Measurements from ENCODE around the gene GPHA2. TPM values are rescaled to one million over a fixed set of nuclear protein-coding genes. Genes with fewer than 3 reads are reported as not detected.

GPHA2 gene
- total and polyA plus RNA-seq, 7 donors, result not detected

DNA sequence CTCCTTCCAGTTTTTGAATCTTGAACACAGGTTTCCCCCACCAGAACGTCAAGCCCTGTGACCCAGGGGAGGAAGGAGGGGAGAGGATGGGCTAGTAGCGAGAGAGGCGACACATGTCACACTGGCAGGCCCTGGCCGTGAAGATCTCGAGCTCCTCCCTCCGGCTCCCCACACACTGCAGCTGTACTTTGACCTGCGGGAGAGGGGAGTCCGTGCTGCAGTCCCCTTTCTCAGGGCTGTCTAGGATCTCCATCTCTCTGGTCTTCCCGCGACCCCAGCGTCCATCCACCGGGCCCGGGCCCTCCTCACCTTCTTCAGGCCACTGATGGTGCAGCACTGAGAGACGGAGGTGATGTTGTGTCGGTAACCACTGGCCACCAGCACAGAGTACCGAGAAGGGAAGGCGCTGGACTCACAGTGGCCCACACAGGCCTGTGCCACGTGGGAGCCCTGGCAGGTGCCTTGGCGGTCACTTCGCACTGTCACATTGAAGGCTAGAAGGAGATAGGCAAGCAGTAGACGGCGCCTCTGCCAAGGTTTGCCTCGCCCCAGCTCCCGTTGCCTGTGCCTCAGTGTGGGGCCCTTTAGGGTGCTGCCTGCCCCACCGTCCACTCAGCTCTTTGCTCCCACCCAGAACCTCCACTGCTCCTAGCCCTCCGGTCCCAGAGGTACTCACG lies 873 bp downstream of the GPHA2 start:
- TF ChIP-seq, protein P1, sequence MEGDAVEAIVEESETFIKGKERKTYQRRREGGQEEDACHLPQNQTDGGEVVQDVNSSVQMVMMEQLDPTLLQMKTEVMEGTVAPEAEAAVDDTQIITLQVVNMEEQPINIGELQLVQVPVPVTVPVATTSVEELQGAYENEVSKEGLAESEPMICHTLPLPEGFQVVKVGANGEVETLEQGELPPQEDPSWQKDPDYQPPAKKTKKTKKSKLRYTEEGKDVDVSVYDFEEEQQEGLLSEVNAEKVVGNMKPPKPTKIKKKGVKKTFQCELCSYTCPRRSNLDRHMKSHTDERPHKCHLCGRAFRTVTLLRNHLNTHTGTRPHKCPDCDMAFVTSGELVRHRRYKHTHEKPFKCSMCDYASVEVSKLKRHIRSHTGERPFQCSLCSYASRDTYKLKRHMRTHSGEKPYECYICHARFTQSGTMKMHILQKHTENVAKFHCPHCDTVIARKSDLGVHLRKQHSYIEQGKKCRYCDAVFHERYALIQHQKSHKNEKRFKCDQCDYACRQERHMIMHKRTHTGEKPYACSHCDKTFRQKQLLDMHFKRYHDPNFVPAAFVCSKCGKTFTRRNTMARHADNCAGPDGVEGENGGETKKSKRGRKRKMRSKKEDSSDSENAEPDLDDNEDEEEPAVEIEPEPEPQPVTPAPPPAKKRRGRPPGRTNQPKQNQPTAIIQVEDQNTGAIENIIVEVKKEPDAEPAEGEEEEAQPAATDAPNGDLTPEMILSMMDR (IDR thresholded peaks at IDR 0.05), result no peak
- no peaks in the 10 kb centered on the region for H3K4me1 ChIP-seq
- H3K36me3 ChIP-seq (ENCODE audit: insufficient read depth in 1 of 2, low read depth in 1 of 2), result peaks cover 11 to 49% of the 10 kb centered on the region in 2 donors
- no peak for DNase-seq
- no peak overlapping the region for H3K27ac ChIP-seq
- H3K9me3 ChIP-seq, result no peaks in the 10 kb centered on the region
- no peak overlapping the region for H3K4me3 ChIP-seq
- WGBS, 3 donors, result 75 to 81% (median 77%) methylated on average over 25 to 27 of the region's 27 CpGs
- peak in 2 of 4 donors; percentile 19 to 23 for ATAC-seq
- no peaks in the 10 kb centered on the region for H3K27me3 ChIP-seq (ENCODE audit: insufficient read depth in 3 of 3, low read length in 2 of 3)
- intact Hi-C loops (cut with DNase I), result no loop called here

DNA sequence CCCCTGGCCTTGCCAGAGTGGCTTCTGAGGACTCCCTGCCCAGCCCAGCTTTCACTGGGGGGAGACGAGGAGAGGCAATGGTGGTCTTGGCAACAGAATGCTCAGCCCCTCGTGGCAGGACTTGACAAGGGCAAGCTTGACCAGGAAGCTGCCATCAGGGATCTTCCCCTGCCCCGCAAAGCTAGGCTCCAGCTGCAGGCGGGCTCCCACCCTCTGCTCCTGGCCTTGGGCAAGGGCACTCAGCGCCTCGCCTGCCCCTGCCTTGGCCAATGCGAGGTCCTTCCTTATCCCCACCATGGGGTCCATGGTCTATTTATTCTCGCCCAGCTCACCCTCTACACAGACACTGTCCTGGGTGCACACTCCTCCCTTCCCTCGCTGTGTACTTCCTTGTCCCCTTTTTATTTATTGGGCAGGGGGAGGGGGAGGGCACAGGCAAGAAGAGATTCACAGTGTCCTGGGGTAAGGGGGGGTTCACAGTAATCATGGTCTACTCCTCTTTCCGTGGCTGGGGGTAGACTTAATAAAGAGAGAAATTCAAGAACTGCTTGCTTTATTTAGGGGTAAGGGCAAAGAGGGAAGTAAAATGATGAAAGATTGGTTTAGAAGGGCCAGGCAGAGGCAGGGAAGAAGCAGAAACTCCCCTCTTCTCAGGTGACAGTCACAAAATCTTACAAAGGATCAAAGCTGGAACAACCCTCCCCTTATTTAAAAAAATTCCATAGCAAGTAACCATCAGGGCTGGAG lies 1.6 kb downstream of the GPHA2 start:
- intact Hi-C loops (cut with DNase I), result no loop called here
- Histone ChIP-seq H3K27me3 (ENCODE audit: insufficient read depth in 3 of 3, low read length in 2 of 3) (no peaks in the 10 kb centered on the region), H3K9me3 (no peaks in the 10 kb centered on the region), H3K36me3 (ENCODE audit: insufficient read depth in 1 of 2, low read depth in 1 of 2) (peaks cover 12 to 56% of the 10 kb centered on the region in 2 donors), H3K4me1 (no peaks in the 10 kb centered on the region), H3K4me3 (no peak overlapping the region), H3K27ac (no peak overlapping the region)
- TF ChIP-seq, protein P1 (IDR thresholded peaks at IDR 0.05), result no peak
- 86 to 91% (median 88%) methylated on average over 10 of the region's 10 CpGs for WGBS, 3 donors
- DNase-seq, result no peak
- no peak for ATAC-seq

DNA sequence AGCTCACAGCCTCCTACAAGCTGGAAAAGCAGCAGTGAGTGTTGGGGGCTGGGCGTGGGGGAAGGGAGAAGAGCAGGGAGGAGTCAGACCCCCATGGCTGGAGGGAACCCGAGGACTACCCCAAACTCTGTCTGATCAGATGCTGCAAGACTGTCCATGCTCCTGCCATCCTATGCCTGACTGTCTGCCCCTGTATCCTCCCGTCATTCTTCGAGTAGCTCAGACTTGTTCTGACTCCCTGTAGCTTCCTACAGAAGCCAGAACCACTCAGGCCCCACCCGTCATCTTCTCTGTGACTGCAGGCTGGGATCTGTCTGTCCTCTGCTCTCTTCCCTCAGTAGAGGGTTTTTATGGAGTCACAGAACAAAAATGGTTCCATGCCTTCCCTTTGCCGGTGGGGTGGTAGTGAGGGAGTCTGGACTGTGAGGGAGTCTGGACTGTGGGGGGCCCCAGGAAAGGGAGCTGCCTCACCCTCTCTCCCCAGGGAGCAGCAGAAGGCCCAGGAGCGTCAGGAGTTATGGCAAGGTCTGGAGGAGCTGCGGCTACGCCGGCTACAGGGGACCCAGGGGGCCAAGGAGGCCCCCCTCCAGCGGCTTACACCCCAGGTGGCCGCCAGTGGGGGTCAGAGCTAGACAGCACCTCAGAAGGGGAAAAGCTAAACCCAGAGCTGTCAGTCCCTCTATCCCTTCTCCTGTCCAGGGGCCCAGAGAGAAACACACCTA lies 2.3 kb downstream of the GPHA2 start:
- no peaks in the 10 kb centered on the region for H3K4me1 ChIP-seq
- 78 to 86% (median 79%) methylated on average over 11 to 12 of the region's 12 CpGs for WGBS, 3 donors
- TF ChIP-seq, protein P1 (IDR thresholded peaks at IDR 0.05), result no peak
- DNase-seq (peak in 1 of 2 donors; percentile 13), ATAC-seq (no peak)
- no peaks in the 10 kb centered on the region for H3K27me3 ChIP-seq (ENCODE audit: insufficient read depth in 3 of 3, low read length in 2 of 3)
- intact Hi-C loops (cut with DNase I), result no loop called here
- H3K9me3 ChIP-seq, result no peaks in the 10 kb centered on the region
- H3K27ac ChIP-seq, result no peak overlapping the region
- H3K36me3 ChIP-seq (ENCODE audit: insufficient read depth in 1 of 2, low read depth in 1 of 2), result peaks cover 13 to 63% of the 10 kb centered on the region in 2 donors
- no peak overlapping the region for H3K4me3 ChIP-seq

DNA sequence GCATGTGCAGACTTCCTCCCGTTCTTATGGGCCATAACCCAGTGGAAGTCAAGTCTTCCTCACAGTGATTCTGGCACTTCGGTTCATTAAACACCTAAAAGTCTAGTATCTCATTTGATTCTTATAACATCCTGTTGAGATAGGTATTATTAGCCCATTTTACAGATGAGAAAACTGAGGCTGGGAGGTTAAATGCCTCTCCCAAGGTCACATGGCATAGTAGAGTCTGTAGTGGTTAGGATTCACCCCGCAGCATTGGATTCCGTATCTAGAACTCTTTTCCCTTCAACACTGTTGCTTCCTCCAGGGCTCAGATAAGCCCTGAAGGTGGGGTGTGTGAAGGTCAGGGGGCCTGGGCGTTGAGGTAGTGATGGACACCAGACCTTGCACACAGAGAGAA lies 3.4 kb downstream of the GPHA2 start:
- DNase-seq (no peak), ATAC-seq (no peak)
- H3K36me3 ChIP-seq (ENCODE audit: insufficient read depth in 1 of 2, low read depth in 1 of 2), result peaks cover 13 to 74% of the 10 kb centered on the region in 2 donors
- TF ChIP-seq, protein P1 (IDR thresholded peaks at IDR 0.05), result no peak
- no peak overlapping the region for H3K4me3 ChIP-seq
- no peak overlapping the region for H3K27ac ChIP-seq
- no peaks in the 10 kb centered on the region for H3K27me3 ChIP-seq (ENCODE audit: insufficient read depth in 3 of 3, low read length in 2 of 3)
- H3K4me1 ChIP-seq, result no peaks in the 10 kb centered on the region
- 88 to 92% (median 92%) methylated on average over 5 of the region's 5 CpGs for WGBS, 3 donors
- intact Hi-C loops (cut with DNase I), result no loop called here
- no peaks in the 10 kb centered on the region for H3K9me3 ChIP-seq

Measured in psoas muscle (tissue), 8 donors.